Brain pericyte (primary cell): ENCODE measurements around the gene L2HGDH.
A peak's percentile ranks its signal among the peaks of the same experiment; 100 is the strongest.

Source experiments
- DNase-seq: peaks from one replicate; pipeline ENCODE4 v3.0.0-alpha.2; 2012; ENCODE audit warnings: low read depth, low spot score

The L2HGDH gene

DNA sequence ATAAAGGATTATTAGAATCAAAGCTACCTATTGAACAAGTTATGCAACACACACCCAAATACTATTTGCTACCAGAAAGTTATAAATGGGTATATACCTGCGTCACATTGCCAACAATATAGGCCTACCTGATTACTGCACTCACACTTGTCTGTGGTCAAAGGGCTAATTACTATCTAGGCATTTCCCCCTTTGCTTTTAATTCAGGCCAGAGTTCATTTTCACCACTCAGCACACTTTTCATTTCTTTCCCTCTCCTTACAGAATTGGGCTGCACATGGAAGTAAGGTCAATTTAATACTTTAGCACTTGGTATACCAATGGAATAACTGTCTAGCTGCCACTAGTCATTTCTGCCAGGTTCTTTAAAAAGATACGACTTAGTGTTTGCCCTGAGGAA, 82.3 kb downstream of the L2HGDH start:
- DNase-seq = no peak

DNA sequence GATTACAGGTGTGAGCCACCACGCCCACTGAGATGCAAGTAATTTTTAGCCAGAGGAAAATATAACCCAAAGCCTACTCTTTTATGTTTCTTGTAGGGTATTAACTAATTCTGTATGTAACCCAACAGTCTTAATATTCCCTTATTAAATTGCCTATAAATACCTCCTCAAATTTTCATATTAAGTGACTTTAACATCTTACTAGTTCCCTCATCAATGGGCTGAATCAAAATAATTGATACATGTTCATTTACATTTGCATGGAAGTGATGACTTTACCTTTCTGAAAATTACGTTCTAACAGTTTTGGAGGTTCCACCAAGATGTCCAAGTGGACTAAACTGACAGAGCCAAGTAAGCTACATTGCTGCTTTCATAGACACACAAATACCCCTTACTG, 83.7 kb downstream of the L2HGDH start:
- no peak for DNase-seq

DNA sequence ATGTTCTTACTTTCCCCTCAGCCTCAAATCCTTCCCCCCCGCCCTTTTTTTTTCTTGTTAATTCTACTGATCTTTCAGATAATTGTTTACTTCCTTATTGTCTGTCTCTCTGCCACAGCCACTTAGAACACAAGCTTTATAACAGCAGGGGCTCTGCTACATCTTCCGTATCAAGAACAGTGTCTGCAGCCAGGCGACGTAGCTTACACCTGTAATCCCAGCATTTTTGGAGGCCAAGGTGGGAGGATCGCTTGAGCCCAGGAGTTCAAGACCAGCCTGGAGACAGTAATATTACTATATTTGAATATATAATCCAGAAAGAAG, 86.1 kb downstream of the L2HGDH start:
- DNase-seq = no peak

DNA sequence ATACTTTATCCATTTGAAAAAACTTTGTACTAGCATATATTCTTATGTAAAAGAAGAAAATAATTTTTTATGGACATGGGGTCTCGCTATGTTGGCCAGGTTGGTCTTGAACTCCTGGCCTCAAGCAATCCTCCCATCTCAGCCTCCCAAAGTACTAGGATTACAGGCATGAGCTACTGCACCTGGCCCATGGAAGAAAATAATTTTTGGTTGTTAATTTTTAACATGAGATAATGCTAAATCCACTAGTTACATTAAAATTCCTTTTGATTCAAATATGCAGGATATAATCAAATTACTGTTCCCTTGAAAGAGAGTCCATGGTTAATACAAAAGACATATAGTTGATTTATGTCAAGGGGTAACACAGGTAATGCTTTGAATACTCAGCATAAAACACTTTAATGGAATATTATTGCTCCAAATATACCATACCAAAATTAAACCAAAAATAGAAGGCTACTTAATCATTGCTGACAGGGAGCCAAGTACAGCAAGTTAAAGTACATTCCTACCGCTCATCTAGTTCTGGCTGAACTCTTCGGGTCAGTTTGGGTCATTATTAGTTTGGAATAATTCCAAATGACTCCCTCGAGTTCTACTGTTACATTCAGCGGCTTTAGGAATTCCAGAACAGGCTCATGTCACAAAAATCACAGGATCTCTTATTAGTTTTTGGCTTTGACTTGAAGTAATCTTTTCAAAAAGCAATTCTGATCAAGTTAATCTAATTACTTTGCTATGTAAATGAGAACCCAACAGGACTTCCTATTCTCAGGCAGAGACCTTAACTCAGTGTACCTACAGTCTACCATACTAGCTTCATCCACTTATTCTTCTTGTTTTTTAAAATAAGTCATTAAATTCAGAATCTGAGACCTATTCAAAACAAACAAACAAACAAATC, 86.7 kb downstream of the L2HGDH start:
- peak; percentile 33 for DNase-seq

DNA sequence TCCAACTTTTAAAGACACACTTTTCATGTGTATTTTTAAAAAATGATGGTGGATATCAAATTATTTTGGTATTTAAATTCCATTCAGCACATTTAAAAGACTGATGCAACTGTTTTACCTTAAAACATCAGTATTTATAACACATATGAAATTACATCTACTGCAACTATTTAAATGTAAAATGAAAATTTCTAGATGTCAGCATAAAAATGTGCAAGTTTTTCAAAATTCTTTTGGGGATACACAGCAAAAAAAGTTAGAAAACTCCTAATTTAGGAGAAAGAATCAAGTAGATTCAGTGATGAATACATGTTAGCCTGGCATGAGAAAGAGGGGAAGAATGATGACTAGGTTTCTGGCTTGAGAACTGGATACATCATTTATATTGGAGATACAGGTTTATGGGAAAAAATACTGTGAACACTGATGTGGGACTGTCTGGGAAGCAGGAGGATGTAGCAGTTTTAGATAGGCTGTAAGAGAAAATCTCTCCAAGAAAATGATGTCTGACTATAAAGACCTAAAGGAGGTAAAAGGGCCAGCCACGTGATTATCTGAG, 89.9 kb downstream of the L2HGDH start:
- no peak for DNase-seq

DNA sequence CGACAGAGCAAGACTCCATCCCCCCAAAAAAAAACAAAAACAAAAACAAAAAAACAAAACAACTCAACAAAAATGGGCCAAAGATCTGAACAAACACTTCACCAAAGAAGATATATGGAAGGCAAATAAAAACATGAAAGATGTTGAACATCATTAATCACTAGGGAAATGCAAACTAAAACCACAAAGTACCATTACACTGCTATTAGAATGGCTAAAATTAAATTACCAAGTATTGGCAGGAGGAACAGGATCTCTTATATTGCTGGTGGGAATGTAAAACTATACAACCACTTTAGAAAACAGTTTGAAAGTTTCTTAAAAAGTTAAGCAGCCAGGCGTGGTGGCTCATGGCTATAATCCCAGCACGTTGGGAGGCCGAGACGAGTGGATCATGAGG, 93.5 kb downstream of the L2HGDH start:
- no peak for DNase-seq

DNA sequence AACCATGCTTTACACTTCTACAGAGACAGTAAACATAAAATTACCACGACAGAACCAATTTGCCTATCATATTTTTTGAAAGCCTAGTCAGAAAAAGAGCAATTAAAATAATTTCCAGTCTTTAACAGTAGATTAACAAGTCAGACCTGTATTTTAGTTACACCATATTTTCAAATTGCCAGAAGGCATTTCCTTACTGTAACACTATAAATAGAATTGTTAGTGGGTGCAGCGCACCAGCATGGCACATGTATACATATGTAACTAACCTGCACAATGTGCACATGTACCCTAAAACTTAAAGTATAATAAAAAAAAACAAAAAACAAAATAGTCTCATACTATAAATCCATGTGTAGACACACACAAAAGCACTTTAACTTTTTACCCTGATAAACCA, 96.6 kb downstream of the L2HGDH start:
- no peak for DNase-seq

DNA sequence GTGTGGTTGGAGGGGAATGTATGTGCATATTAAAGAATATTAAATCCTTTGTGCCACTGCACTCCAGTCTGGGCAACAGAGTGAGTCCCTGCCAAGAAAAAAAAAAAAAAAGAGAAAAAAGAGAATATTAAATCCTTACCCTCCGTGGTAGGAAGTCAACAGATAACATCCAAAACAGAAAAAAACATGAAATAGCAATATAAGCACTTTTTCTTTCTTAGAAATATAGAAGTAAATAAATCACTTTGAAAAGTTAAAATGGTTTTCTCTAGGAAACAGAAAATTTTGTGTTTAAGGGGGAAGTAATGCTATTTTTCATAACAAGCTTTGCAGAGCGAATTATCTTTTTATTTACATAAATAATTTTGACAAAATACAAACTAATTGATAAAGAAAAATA, 98.2 kb downstream of the L2HGDH start:
- DNase-seq = no peak

DNA sequence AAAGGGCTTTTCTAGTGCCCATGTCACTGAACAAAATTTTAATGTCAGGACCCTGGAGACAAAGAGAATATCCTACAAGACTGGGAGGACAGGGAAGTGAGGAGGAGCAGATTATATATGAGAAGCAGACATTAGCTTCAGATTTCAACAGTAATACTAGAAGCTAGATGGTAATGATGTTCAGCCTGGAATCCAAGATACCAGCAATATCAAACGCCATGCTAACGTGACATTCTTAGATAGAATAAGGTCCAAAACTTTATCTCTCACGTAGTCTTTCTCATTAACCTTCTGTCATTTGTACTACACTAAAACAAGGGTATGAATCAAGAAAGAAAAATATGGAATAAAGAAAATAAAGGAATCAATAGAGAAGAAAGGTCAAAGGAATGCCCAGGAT, 99.3 kb downstream of the L2HGDH start:
- no peak for DNase-seq

DNA sequence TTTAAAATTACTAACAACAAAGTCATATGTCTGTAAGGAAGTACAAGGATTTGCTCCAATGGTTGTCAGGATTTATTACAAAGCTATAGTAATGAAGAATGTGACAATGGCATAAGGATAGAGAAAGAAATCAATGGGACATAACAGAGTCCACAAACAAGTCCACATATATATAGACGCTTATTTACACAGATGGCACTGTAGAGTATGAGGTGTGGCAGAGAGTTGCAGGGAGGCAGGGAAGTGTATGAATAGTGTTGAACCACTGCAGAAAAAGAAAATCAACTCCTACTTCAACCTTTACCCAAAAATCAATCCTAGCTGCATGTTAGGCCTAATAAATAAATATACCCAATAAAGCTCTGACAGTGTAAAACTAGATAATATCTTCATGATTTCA, 102.0 kb downstream of the L2HGDH start:
- DNase-seq = no peak

DNA sequence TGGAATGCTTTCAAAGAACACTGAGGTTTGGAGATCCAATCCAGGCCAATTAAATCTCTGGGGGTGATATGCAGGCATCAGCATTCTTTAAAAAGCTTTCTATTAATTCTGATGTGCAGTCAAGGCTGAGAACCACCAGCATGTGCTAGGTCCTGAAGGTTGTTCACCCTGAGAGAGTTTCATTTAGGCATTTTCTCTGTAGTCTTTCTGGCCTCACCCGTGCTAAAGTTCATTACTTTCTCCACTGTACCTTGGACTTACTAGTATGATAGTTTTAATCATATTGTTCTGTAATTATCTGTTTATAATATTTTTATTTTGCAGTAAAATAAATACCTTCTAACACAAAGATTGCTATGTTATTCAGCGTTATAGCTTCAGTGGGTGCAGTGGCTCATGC, 113.5 kb downstream of the L2HGDH start:
- no peak for DNase-seq

DNA sequence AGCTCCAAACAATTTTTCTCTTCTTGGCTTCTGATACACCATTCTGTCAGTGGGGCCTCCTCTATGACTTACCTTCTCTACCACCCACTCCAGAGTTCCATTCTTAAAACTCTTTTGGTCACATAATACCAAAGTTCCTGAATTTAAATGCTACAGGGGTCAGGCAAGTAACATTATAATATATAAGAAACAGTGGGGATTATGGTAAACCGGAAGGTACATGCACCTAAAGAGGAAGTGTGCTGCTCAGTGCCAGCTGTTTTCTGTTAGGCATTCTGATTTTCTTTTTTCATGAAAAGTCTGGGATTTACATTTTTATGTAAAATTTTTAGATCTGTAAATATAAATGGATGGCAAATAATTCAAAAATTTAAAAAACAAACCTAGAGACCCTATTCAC, 120.5 kb downstream of the L2HGDH start:
- no peak for DNase-seq
